ENCODE measurements around the gene THSD7B.

The THSD7B gene

DNA sequence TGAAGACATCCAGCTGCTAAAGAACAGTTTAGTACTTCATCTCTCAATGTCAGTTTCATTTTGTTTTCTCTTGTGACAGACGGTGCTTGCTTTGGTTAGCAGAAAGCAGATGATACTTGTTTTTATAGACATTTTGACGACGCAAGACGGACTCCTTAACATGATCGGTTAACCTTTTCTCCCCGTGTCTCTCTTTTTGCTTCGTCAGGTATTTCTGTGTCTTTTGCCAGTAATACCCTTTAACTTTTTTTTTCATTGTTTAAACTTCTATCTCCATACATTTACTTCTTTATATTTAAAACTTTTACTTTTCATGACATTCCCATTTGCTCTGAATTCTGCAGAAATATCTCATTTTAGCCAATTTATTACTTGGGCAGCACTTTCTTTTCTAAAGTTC is 57.9 kb downstream of the THSD7B start:
- no peak for DNase-seq (ENCODE audit: low read depth)

DNA sequence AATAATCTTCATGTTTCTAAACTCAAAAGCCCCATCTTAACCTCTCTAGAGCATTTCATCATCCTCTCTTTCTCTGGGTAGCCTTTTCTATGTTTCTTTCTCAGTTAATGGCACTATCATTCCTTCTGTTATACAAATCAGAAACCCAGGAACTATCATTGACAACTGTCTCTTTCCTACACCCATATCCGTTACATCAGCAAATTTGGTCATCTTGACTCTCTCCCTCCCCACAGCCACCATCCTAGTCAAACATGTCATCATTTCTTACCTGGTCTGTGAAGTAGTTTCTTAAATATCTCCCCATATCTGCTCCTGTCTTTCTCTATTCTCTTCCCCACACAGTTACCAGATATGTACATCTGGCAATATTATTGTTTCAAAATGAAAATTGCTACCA is 62.8 kb downstream of the THSD7B start:
- DNase-seq (ENCODE audit: low read depth) = no peak

DNA sequence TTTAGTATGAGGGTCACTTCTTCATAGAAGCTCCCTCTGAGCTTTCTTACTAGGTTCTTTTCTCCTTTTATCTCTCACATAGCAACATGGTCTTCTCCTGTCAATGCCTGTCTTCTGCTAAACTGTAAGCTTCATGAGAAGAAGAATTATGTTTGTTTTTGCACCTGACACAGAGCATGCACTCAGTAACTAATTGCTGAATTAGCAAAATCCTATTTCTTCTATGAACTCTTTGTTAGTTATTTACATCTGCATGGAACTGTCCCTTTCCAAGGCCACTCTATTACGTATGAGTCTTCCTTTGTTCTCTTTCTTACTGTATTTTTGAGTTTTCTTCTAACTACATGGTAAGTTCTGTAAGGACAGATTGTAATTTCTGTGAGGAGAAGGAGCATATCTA is 63.4 kb downstream of the THSD7B start:
- no peak for DNase-seq (ENCODE audit: low read depth)

DNA sequence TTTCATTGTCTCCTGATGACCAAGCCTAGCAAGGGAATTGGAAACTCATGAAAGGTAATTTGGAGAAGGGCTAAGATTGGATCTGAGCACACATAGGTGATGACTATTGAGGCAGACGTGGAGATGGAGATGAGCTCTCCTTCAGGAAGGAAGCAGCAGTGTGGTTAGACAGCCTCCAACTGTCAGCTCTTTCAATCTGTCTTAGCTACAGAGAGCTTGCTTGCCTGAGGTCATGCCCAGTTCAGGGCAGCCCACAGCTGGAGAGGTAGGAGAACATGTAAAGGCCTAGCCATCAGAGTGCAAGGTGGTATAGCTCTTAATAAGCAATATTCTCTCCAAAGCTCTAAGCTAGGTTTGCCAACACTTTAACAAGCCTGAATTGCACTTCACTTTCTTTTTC is 79.2 kb downstream of the THSD7B start:
- DNase-seq (ENCODE audit: low read depth) = no peak

DNA sequence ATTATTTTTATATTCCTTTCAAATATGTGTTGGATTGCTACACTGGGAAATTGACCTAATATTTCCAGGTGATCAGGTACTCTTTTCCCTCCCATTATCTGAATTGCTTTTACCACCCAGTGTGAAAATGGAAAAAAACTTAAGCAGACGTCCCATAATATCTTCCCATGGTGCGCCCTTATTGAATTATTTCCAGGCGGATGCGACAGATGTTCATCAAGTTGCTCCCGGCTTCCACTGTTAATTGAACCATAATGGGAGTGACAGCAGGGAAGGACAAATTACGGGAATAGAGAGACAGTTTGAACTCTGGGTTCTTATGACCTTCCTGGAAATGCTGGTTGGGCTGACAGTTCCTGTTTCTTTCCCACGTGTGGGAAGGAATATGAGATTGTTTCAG is 93.3 kb downstream of the THSD7B start:
- no peak for DNase-seq (ENCODE audit: low read depth)

DNA sequence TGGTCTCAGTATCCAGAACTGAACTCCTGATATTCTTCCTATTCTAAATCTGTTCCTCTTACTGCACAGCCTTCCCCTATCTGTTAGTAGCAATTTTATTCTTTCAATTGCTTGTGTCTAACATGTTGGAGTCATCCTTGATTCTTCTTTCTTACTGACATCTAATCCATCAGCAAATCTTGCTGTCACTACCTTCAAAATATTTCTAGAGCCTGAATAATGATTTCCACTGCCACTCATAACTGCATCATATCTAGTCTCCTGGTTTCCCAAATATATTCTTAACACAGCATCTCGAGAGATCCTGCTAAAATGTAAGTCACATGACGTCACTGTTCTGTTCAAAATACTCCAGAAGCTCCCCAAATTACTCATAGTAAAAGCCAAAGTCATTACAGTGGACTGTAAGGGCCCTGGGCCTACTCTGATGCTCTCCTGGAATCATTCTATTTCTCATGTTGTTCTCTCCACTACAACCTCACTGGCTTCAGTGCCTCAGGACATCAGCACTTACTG is 95.2 kb downstream of the THSD7B start:
- DNase-seq (ENCODE audit: low read depth) = no peak

DNA sequence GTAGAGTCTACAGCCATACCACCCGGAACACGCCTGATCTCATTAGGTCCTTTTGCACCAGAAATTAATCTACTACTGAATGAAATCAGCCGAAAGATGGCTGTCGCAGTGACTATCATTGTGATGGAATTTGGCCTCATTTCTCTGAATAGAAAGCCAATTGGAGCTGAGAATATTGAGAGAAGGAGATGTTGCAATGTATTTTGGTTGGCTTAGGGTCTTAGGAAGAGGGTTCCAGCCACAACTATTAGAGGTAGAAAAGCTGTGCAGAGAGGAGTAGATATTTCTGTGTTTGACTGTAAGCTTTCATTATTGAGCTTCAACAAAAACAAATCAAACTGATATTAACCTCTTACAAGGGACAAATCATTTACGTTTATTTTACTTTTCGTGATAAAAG is 98.1 kb downstream of the THSD7B start:
- no peak for DNase-seq (ENCODE audit: low read depth)

DNA sequence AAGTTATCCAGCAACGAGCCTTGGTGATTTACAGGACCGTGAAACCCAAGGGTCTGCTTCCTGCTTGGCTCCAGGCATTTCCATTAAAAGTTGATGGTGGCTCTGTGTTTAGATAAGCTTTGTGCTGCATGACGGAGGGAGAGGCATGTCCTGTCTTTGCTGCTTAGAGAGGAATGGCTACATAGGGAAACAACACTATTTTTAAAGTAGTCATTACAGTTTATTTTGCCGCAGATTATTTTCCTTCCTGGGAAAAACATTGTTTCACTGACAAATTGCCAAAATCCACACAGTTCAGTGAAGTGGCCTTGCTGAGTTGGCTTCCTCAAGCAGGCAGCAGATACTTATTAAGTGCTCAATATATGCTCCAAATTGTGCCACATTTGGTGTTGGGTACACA is 98.5 kb downstream of the THSD7B start:
- DNase-seq (ENCODE audit: low read depth) = no peak

DNA sequence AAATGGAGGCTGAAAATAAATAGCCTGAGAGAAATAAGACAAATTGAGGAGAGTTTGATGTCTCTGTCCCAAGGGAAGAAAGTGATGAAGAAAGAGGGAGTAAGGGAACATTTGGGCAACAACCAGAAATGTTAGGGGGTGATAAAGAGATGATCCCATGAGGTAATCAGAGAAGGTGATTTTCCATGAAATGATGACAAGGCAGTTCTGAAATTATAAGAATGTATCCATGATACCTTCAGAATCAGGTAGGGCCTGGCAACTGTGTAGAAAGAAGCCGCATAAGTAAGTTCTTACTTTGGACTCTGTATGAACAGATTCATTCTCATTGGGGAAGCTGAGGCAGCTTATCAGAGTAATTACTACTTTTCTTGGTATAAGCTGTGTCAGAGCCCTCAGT is 106.1 kb downstream of the THSD7B start:
- DNase-seq (ENCODE audit: low read depth) = no peak

DNA sequence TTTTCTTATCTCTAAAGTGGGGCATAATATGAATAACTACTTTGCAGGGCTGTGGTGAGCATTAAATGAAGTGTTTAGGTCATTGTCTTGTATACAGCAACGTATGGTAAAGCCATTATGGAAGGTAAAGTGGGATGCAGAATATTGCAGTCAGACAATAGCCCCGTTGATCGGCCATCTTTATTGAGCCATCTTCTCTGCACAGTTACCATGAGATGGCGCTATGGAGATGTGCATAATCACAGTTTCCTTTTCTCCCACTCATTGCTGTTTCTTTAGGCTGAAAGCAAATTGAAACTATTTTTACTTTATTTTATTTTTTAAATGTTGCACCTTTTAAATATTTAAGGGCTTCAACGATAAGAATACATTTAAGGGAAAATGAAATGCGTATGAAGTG is 108.9 kb downstream of the THSD7B start:
- no peak for DNase-seq (ENCODE audit: low read depth)

DNA sequence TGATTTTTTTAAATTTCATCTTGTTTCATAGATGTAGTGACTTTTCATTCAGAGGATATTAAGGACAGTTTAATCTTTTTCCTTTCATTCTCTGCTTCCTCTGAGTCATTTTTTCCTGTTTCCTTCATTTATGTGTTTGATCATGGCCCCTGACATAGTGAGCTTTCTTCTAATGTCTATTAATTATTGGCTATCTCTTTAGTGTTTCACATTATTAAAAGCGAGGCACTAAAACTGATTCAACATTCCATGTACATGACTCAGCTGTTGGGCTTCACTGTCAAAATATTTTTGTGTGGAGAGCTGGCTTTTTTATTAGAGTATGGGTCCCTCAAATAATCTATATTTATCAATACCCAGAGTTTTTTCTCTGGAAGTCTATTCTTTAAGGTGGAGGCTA is 125.8 kb downstream of the THSD7B start:
- DNase-seq (ENCODE audit: low read depth) = no peak

DNA sequence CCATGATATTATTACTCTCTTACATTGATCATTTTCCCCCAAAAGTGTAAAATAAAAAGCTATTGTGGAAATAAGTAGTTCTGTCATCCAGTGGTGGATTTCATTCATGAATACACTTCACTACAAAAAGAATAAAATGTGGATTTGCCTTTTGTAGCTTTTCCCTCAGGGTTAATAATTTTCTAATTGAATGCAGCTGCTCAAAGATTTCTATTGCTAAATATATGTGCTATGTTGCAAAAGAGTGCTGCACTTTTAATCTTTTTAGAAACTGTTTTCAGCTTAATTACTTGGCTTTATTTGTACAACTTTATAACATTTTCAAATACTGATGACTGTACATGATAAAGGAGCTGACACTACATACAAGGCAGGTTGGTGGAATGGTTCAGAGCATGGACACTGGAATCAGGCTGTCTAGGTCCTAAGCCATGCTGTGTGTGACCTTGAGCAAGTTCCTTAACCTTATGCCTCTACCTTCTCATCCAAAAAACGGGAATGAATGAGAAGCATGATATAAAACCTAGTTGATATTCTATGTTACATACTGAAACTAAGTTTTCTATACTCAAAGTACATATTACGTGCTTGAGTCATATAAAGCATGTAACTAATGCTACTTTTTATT is 128.8 kb downstream of the THSD7B start:
- DNase-seq (ENCODE audit: low read depth) = no peak

DNA sequence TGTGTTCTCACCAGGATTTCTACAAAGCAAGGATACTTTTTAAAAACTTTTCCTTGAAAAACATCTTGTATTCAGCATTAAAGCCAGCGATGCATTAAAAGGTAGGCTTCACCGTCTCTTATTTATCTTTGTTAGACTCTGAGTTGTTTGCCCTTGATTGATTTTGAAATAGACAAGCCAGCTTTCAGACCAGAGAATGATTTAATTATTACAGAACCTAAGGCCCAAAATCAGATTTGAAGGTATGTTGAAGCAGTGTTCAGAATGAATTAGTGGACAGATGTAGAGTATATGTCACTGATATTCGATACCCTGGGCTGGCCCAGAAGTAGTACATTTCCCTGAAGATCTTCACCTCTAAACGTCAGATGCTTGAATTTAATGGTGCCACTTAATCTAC is 136.4 kb downstream of the THSD7B start:
- no peak for DNase-seq (ENCODE audit: low read depth)

DNA sequence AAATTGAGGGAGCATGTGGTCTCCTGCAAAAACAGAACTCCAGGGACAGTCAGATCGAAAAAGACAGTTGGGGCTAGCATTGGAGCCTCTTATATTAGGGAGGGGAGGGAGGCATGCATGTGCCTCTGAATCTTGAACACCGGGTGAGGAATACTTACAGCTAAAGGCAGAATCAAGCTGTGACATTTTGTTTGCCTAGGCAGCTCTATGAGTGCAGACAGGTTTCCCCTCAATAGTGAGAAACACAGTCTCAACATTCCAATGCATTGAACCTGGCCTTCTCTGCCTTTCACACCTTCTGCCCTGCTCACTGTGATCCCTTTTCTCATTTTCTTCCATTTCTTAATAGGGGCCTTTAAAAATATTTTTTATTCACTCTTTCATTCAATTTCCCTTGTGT is 140.4 kb downstream of the THSD7B start:
- no peak for DNase-seq (ENCODE audit: low read depth)

DNA sequence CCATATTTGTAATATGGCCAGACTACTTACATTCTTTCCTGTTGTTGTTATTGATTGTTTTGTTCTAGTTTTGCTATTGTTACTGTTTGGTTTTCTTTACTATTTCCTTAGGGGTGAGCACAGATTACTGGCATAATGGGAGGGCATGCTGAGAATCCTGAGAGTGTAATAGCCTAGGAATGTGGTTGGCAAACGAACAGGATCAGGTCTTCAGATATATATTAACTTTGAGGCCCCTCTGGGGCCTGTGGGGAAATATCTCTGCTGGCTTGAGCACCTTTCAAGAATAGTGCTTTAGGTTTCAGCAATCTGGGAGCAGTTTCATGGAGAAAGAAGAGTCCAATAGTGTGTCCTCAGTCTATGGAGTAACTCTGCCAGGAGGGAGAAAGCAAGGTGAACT is 144.4 kb downstream of the THSD7B start:
- no peak for DNase-seq (ENCODE audit: low read depth)

DNA sequence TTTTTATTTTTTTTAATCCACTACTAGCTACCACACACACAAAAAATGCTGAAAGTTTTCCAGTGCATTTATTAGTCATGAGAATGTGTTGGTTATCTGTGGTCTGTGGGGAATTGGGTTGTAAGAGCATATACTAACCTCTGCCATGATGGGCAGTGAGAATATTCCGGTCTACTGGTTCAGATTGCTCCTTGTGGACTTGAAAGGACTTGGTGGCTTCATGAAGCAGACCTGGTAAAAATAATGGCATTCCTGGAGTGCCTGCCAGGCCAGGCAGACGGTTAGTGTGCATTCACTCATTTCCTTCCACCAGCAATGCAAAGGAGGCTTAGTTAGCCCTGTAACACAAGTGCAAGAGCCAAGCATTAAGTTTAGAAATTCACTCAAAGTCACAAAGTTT is 150.8 kb downstream of the THSD7B start:
- DNase-seq (ENCODE audit: low read depth) = no peak

DNA sequence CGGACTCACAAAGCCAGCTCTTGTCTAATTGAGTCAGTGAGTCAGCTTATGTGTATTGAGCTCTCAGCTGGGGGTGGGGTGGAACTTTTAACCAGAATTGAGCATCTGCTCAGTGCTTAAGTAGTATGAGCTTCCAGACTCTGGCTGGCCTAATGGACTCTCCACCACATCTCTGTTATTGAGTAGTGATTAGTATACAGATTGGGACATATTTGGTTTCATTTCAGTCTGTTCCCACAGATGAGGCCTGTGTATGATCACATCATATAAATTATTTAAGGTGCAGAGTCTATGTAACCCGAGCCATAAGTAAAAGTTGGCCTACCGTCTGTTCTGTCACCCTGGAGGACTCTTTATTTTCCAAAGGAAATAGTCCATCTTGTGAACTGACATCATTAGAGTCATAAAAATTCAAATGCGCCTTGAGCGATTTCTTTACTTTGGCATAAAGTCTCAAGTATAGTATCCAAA is 152.1 kb downstream of the THSD7B start:
- no peak for DNase-seq (ENCODE audit: low read depth)

DNA sequence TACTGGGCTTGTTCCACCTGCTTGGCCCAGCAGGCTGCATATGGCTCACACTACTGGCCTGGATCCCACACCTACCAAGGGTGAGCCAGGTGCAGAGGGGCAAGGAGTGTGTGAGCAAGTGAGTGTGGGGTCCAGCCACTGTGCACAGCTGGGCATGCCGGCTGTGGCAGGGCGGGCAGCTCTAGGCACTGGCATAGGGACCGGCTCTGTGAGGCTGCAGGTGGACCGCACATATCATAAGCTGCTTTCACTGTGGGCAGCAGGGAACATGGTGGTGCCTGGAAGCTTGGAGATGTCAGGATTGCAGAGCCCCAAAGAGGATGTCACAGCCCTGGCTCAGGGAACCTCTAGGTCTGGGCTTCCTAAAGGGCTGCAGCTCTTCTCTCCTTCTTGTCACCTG is 154.3 kb downstream of the THSD7B start:
- no peak for DNase-seq (ENCODE audit: low read depth)

DNA sequence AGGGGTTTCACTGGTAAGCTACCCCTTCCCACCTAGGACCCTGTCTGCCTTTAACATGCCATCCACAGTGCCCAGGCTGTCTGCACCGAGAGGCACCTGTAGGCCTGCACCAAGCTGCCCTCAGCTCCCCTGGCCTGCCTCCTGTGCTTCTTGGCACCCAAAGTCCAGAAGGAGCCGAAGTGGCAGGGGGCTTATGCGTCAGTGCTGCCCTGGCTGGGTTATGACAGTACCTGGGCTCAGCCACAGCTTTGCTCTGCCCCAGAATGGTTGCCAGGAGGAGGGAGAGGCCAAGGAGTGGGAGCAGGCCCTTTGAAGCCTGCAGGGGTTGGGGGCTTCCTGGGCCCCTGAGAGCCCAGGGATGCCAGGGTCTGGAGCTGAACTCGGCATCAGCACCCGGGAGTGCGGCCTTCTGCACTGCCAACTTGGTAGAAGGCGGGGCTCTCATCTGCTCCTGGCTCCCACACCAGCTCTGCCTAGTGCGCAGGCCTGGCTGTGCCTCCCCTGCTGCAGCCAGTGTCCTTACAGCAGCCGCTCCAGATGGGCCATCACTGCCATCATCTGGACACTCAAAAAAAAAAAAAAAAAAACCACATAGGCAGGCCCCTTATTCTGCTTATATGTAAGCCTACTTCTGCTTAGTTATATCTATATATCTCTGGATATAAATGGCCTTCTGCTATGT is 155.4 kb downstream of the THSD7B start:
- DNase-seq (ENCODE audit: low read depth) = no peak

DNA sequence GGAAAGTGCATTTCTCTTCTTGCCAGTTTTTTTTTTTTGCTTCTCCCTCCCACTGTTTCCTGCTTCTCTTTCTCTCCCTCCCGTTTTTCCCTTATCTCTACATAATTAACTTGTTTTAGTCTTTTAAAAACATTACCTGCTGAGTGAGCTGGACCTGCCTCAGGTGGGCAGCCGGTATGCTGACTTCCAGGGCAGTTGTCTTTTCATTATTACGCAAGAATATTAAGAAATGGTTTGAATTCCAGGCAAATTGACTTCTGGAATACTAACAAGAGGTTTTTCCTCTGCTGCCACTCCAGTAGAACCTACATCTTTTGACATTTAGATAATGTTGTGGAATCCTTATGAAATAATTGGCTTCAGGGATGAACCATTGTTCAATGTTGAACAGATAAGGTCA is 161.8 kb downstream of the THSD7B start:
- DNase-seq (ENCODE audit: low read depth) = no peak

DNA sequence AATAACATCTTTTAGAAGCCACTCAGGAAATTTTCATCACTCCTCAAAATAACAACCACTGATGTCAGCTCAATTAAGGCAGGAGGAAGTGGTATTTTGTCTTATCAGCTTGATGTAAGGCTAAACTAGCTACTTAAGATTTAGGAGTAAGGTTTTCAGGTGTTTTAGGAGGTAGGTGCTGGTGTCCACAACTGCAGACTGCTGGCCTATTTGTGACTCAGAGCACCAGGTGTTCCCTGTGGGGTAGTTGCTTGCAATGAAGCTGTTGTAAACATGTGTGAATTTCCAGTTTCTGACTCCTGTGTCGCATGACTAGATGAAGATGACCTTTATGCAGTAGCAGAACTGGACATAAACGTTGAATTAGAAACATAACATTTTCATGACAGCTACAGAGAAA is 164.2 kb downstream of the THSD7B start:
- no peak for DNase-seq (ENCODE audit: low read depth)

DNA sequence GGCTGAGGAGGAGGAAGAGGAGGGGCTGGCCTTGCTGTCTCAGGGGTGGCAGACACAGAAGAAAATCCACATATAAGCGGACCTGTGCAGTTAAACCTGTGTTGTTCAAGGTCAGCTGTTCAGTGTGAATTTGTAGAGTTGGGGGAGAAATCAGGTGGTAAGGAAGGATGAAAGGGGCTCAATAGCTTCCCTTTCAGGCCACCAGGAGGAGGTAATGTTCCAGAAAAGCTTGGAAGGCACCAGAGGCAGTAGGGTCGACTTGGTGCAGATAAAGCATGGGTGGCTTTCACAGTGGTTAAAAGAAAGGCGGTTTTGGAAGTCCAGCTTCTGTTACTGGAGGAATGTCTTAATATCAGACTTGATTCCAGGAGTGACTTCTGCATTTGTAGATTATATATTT is 167.4 kb downstream of the THSD7B start:
- DNase-seq (ENCODE audit: low read depth) = peak; percentile 1

DNA sequence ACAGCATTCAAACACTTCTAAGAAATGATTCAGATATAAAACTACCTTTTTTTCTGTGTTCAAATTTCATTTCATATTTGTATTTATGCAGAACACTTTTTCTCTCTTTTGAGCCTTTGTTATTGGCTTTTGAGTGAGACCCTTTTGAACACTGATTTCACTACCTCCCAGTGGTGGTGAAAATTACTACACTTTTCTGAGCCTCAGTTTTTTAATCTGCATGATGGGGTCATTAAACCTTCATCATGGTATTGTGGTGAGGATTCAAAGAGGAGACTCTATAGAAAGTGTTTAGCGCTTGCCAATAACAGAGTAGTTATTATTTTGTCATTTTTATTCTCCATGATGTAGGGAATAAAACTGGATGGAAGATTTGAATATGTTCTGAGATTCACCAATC is 169.8 kb downstream of the THSD7B start:
- DNase-seq (ENCODE audit: low read depth) = no peak

DNA sequence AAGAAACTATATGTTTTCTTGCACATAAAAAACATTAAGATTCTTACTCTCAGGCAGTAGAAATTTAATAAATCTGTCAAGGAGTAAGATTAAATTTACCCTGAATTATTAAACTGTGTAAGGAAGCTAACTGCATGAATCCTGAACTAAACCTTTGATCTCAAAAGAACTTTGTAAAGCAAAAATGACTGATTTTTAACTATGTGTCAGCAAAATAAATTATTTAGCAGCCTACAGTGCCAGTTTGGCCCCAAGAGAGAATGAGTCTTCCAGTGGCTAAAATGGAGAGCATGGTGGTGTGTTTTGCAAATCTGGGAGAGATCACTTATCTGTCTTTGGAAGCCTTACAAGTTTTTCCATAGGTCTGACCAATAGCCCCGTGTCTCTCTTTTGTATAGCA is 190.7 kb downstream of the THSD7B start:
- no peak for DNase-seq (ENCODE audit: low read depth)
